Upper lobe of left lung (tissue), 4 donors: ENCODE data around the gene TMEM209.

ENCODE experiments used
- EP300 ChIP-seq, 4 donors: sonication (generic); formaldehyde crosslinking; IDR thresholded peaks; one replicate each; pipeline ENCODE4 v1.5.1; 2017; ENCODE audit warnings: antibody characterized with exemption in 4 of 4, control low read depth in 2 of 4
- POLR2AphosphoS5 ChIP-seq, 2 donors: sonication (generic); formaldehyde crosslinking; IDR thresholded peaks; one replicate each; pipeline ENCODE4 v1.5.1; 2017; ENCODE audit warnings: antibody characterized with exemption in 2 of 2
- TF ChIP-seq, protein P1 (sequence below), 6 experiments: fragments of 450-650 bp in 4 of 6; fragments of 200-600 bp in 2 of 6; sonication (generic) in 2 of 6; IDR thresholded peaks; one replicate each; pipeline ENCODE4 v1.5.1; 2016 to 2019; ENCODE audit warnings: antibody characterized with exemption in 6 of 6

DNA sequence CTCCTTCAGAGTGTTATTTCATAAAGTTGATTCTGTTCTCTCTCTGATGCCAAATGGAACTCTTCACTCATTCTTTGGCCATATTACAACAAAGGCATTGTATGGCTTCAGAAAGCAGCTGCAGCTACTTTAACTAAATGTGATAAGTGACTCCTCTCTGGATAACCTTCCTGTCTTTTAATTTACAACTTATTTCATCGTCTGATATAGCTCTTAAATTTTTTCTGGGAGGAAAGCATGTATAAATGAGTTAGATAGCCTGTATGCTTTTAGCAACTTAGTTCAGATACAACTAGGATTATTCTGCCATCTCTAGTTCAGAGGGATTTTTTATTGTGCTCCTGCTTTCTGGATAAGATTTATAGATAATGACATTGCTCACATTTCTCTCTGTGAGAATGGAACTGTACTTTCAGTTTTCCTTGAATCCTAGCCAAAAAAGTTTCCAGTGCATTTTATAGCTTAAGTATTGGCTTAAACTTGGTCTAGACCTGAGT is 77.3 kb downstream of the TMEM209 start:
- TF ChIP-seq POLR2AphosphoS5 (IDR thresholded peaks at IDR 0.05): no peak
- TF ChIP-seq, protein P1, sequence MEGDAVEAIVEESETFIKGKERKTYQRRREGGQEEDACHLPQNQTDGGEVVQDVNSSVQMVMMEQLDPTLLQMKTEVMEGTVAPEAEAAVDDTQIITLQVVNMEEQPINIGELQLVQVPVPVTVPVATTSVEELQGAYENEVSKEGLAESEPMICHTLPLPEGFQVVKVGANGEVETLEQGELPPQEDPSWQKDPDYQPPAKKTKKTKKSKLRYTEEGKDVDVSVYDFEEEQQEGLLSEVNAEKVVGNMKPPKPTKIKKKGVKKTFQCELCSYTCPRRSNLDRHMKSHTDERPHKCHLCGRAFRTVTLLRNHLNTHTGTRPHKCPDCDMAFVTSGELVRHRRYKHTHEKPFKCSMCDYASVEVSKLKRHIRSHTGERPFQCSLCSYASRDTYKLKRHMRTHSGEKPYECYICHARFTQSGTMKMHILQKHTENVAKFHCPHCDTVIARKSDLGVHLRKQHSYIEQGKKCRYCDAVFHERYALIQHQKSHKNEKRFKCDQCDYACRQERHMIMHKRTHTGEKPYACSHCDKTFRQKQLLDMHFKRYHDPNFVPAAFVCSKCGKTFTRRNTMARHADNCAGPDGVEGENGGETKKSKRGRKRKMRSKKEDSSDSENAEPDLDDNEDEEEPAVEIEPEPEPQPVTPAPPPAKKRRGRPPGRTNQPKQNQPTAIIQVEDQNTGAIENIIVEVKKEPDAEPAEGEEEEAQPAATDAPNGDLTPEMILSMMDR (IDR thresholded peaks at IDR 0.05): no peak
- TF ChIP-seq EP300 (IDR thresholded peaks at IDR 0.05): no peak
